Spleen (tissue), 11 donors: ENCODE measurements around the gene PLK5. TPM values are rescaled to one million over a fixed set of nuclear protein-coding genes. Genes with fewer than 3 reads are reported as not detected.
A peak's percentile ranks its signal among the peaks of the same experiment; 100 is the strongest.

ENCODE experiments used
- DNase-seq: peaks from one replicate; pipeline ENCODE4 v3.0.0-alpha.2; 2020
- H3K27ac ChIP-seq, 8 donors: fragments of 200-600 bp; sonication (generic) in 7 of 8; 1 replicate in 4 of 8; 2 replicates in 4 of 8; pipeline versions ENCODE4 v1.5.0 to v1.8.0; 2016 to 2021; ENCODE audit warnings: inconsistent platforms in 4 of 8, mild to moderate bottlenecking in 4 of 8, moderate library complexity in 1 of 8
- H3K27me3 ChIP-seq, 7 donors: fragments of 200-600 bp; sonication (generic) in 6 of 7; replicated peaks in 1 of 7; 1 replicate in 4 of 7; 2 replicates in 3 of 7; pipeline versions ENCODE4 v1.5.0 to v1.8.0; 2016 to 2021; ENCODE audit warnings: inconsistent platforms in 3 of 7, mild to moderate bottlenecking in 1 of 7
- H3K36me3 ChIP-seq, 6 donors: fragments of 200-600 bp; sonication (generic) in 5 of 6; 1 replicate in 4 of 6; 2 replicates in 2 of 6; pipeline versions ENCODE4 v1.5.0 to v1.8.0; 2016 to 2021; ENCODE audit warnings: inconsistent platforms in 2 of 6
- H3K4me1 ChIP-seq, 6 donors: fragments of 200-600 bp; sonication (generic) in 5 of 6; 1 replicate in 3 of 6; 2 replicates in 3 of 6; pipeline versions ENCODE4 v1.5.0 to v1.8.0; 2016 to 2021; ENCODE audit warnings: inconsistent platforms in 3 of 6
- H3K4me3 ChIP-seq, 8 donors: fragments of 200-600 bp; sonication (generic) in 7 of 8; 1 replicate in 4 of 8; 2 replicates in 4 of 8; pipeline versions ENCODE4 v1.5.0 to v1.8.0; 2016 to 2021; ENCODE audit warnings: inconsistent platforms in 4 of 8, mild to moderate bottlenecking in 4 of 8, moderate library complexity in 2 of 8
- H3K9me3 ChIP-seq, 8 donors: fragments of 200-600 bp; sonication (generic) in 7 of 8; 1 replicate in 4 of 8; 2 replicates in 4 of 8; pipeline versions ENCODE4 v1.5.0 to v1.8.0; 2016 to 2021; ENCODE audit warnings: inconsistent platforms in 4 of 8
- CTCF ChIP-seq, 11 experiments: fragments of 200-600 bp in 7 of 11; fragments of 450-650 bp in 4 of 11; sonication (generic) in 4 of 11; IDR thresholded peaks in 8 of 11; conservative IDR thresholded peaks in 3 of 11; 1 replicate in 7 of 11; 2 replicates in 4 of 11; pipeline versions ENCODE4 v1.4.0 to v1.8.0; 2016 to 2021; ENCODE audit warnings: antibody characterized with exemption in 11 of 11, inconsistent platforms in 4 of 11, mild to moderate bottlenecking in 1 of 11
- POLR2A ChIP-seq, 3 donors: fragments of 450-650 bp; IDR thresholded peaks; one replicate each; pipeline ENCODE4 v1.5.1; 2017; ENCODE audit warnings: antibody characterized with exemption in 3 of 3, mild to moderate bottlenecking in 1 of 3
- POLR2AphosphoS5 ChIP-seq, 3 donors: sonication (generic); formaldehyde crosslinking; IDR thresholded peaks; one replicate each; pipeline ENCODE4 v1.5.1; 2017; ENCODE audit warnings: antibody characterized with exemption in 3 of 3
- WGBS, 5 donors: extraction: QIAGEN DNeasy Blood & Tissue Kit in 3 of 5; methylation state at CpG; one replicate each; pipeline versions ENCODE4 v1.1.5 to v1.1.7; 2013 to 2018; 5-methylcytosine and 5-hydroxymethylcytosine counted together
- intact Hi-C: fragments of 100-400 bp; cut with DNase I; formaldehyde crosslinking; loops from one replicate; pipeline ENCODE4 v1.15.0; 2023; ENCODE audit warnings: low total_unique reads
- polyA plus RNA-seq, 3 donors: library from polyadenylated mRNA; stranded (reverse); fragments of 200-250 nt; gene quantifications; one replicate each; pipeline ENCODE4 v1.2.1, GENCODE V29; 2013
- total RNA-seq, 7 donors: library from RNA; depleted of rRNA in 3 of 7; stranded (reverse); fragments of >200 nt in 3 of 7; fragmentation: NEBNext Ultra II Directional in 4 of 7; extraction: Animal tissue kit (Norgen Biotek cat#: 25700) in 4 of 7; gene quantifications; one replicate each; pipeline versions ENCODE4 v1.1.0 to v1.2.1, GENCODE V29; 2016 to 2021
- donor health status: healthy with polysubstance abuse.
- donor health status: DM: no; HTN: no; CAD: no; lungs with moderate emphysema.
- donor health status: DM: no; HTN: no; CAD: no.
- donor health status: Bipolar disorder and iron deficiency.
- donor health status: healthy.
- donor health status: DM: no; HTN: no; CAD: no.
- donor health status: DM: yes; HTN: yes; CAD: no.

Gene PLK5
- total and polyA plus RNA-seq, 10 donors, result 0.04 to 0.06 (median 0.06) TPM; not detected in 7

- peak overlapping the region in 3 of 8 donors; percentile 33 to 69 (median 42) for H3K4me3 ChIP-seq
- H3K9me3 ChIP-seq, result peaks cover 0 to 9% (median 0%) of the 10 kb centered on the region in 8 donors
- 70 to 78% (median 73%) methylated on average over 18 to 23 of the region's 23 CpGs for WGBS, 5 donors
- DNase-seq, result no peak
- intact Hi-C loops, result no loop called here
- H3K27ac ChIP-seq, result peak overlapping the region in 4 of 8 donors; percentile 63 to 85 (median 74)
- H3K27me3 ChIP-seq, result peaks cover 0 to 96% (median 38%) of the 10 kb centered on the region in 7 donors
- H3K4me1 ChIP-seq, result peaks cover 8 to 34% (median 19%) of the 10 kb centered on the region in 6 donors
- no peaks in the 10 kb centered on the region for H3K36me3 ChIP-seq
- TF ChIP-seq CTCF (IDR thresholded peaks at IDR 0.05 in 8 of 11, conservative IDR thresholded peaks at IDR 0.05 in 3 of 11) (no peak), POLR2AphosphoS5 (IDR thresholded peaks at IDR 0.05) (no peak), POLR2A (IDR thresholded peaks at IDR 0.05) (no peak)
Measured at GRCh38 chr19:1507192-1507660, 16.7 kb upstream of the PLK5 start.

- TF ChIP-seq POLR2AphosphoS5 (IDR thresholded peaks at IDR 0.05), result peak; percentile 40 to 70 (median 67)
- TF ChIP-seq CTCF (IDR thresholded peaks at IDR 0.05 in 8 of 11, conservative IDR thresholded peaks at IDR 0.05 in 3 of 11), result no peak
- peaks cover 0 to 96% (median 38%) of the 10 kb centered on the region in 7 donors for H3K27me3 ChIP-seq
- DNase-seq, result peak; percentile 92
- 2 to 3% (median 3%) methylated on average over 38 to 46 of the region's 46 CpGs for WGBS, 5 donors
- peaks cover 8 to 39% (median 25%) of the 10 kb centered on the region in 6 donors for H3K4me1 ChIP-seq
- intact Hi-C loops, result no loop called here
- peak overlapping the region in 7 of 8 donors; percentile 59 to 85 (median 72) for H3K27ac ChIP-seq
- H3K36me3 ChIP-seq, result no peaks in the 10 kb centered on the region
- peak overlapping the region in 7 of 8 donors; percentile 21 to 69 (median 37) for H3K4me3 ChIP-seq
- H3K9me3 ChIP-seq, result peaks cover 0 to 9% (median 0%) of the 10 kb centered on the region in 8 donors
Measured at GRCh38 chr19:1507763-1508506, 15.9 kb upstream of the PLK5 start.

GRCh38 chr19:1508507-1508856, 15.4 kb upstream of the PLK5 start:
- DNase-seq, result no peak
- Histone ChIP-seq H3K4me3 (peak overlapping the region in 6 of 8 donors; percentile 21 to 69 (median 38)), H3K27me3 (peaks cover 0 to 96% (median 38%) of the 10 kb centered on the region in 7 donors), H3K27ac (peak overlapping the region in 4 of 8 donors; percentile 63 to 85 (median 74)), H3K36me3 (no peaks in the 10 kb centered on the region), H3K4me1 (peaks cover 7 to 39% (median 23%) of the 10 kb centered on the region in 6 donors), H3K9me3 (peaks cover 0 to 9% (median 0%) of the 10 kb centered on the region in 8 donors)
- intact Hi-C loops, result no loop called here
- no peak for TF ChIP-seq CTCF (IDR thresholded peaks at IDR 0.05 in 8 of 11, conservative IDR thresholded peaks at IDR 0.05 in 3 of 11)
- no peak for TF ChIP-seq POLR2A (IDR thresholded peaks at IDR 0.05)
- TF ChIP-seq POLR2AphosphoS5 (IDR thresholded peaks at IDR 0.05), result no peak
- 22 to 52% (median 41%) methylated on average over 11 to 12 of the region's 12 CpGs for WGBS, 5 donors
